Esophagus muscularis mucosa (tissue), 4 donors: ENCODE results near the gene GRAMD4. TPM values are rescaled to one million over a fixed set of nuclear protein-coding genes. Genes with fewer than 3 reads are reported as not detected.
"Not testable (repeated sequence)": the region's sequence is repeated elsewhere in the genome, so short reads cannot be mapped to it uniquely, and the experiment has no call there.

ENCODE experiments used
- DNase-seq: peaks from one replicate; pipeline ENCODE4 v3.0.0-alpha.2; 2017; ENCODE audit errors: extremely low spot score
- H3K27ac ChIP-seq, 4 donors: fragments of 200-600 bp; sonication (generic); replicated peaks in 1 of 4; 1 replicate in 3 of 4; 2 replicates in 1 of 4; pipeline ENCODE4 v1.5.1; 2016 to 2019; ENCODE audit warnings: mild to moderate bottlenecking in 1 of 4
- H3K27me3 ChIP-seq, 4 donors: fragments of 200-600 bp; sonication (generic); one replicate each; pipeline versions ENCODE4 v1.5.1 to v1.6.0; 2016 to 2019
- H3K36me3 ChIP-seq, 4 donors: fragments of 200-600 bp; sonication (generic); one replicate each; pipeline ENCODE4 v1.5.1; 2016 to 2019
- H3K4me1 ChIP-seq, 4 donors: fragments of 200-600 bp; sonication (generic); one replicate each; pipeline ENCODE4 v1.5.1; 2016 to 2019
- H3K4me3 ChIP-seq, 4 donors: fragments of 200-600 bp; sonication (generic); 1 replicate in 2 of 4; 2 replicates in 2 of 4; pipeline ENCODE4 v1.5.1; 2016 to 2019; ENCODE audit warnings: mild to moderate bottlenecking in 4 of 4, moderate library complexity in 1 of 4
- H3K9me3 ChIP-seq, 4 donors: fragments of 200-600 bp; sonication (generic); 1 replicate in 3 of 4; 2 replicates in 1 of 4; pipeline ENCODE4 v1.5.1; 2016 to 2019
- CTCF ChIP-seq, 3 experiments: fragments of 200-600 bp in 2 of 3; fragments of 450-650 bp in 1 of 3; sonication (generic) in 2 of 3; IDR thresholded peaks; one replicate each; pipeline ENCODE4 v1.5.1; 2017 to 2019; ENCODE audit warnings: antibody characterized with exemption in 3 of 3, mild to moderate bottlenecking in 2 of 3, moderate library complexity in 1 of 3
- EP300 ChIP-seq: sonication (generic); formaldehyde crosslinking; IDR thresholded peaks from one replicate; pipeline ENCODE4 v1.6.1; 2017; ENCODE audit warnings: antibody characterized with exemption
- POLR2A ChIP-seq: fragments of 450-650 bp; IDR thresholded peaks from one replicate; pipeline ENCODE4 v1.6.1; 2017; ENCODE audit warnings: antibody characterized with exemption, moderate library complexity, mild to moderate bottlenecking, low read depth
- POLR2AphosphoS5 ChIP-seq, 2 donors: sonication (generic); formaldehyde crosslinking; IDR thresholded peaks; one replicate each; pipeline ENCODE4 v1.6.1; 2017; ENCODE audit warnings: antibody characterized with exemption in 2 of 2
- WGBS: methylation state at CpG from one replicate; pipeline ENCODE4 v1.1.5; 2018; 5-methylcytosine and 5-hydroxymethylcytosine counted together
- intact Hi-C: fragments of 100-400 bp; cut with DNase I; formaldehyde crosslinking; loops from one replicate; pipeline ENCODE4 v1.15.1; 2023
- total RNA-seq, 4 donors: library from RNA; depleted of rRNA; stranded (reverse); fragments of >200 nt; gene quantifications; one replicate each; pipeline versions ENCODE4 v1.1.0 to v1.2.1, GENCODE V29; 2016

Gene GRAMD4
- total RNA-seq, 4 donors from 2014 or later = 20.0 to 126 (median 63.8) TPM

GRCh38 chr22:46641811-46642266, 21.7 kb downstream of the GRAMD4 start:
- intact Hi-C loops = no loop called here
- peaks cover 0 to 3% (median 0%) of the 10 kb centered on the region in 4 donors for H3K36me3 ChIP-seq
- 38% methylated on average over 7 of the region's 7 CpGs for WGBS
- no peaks in the 10 kb centered on the region for H3K27me3 ChIP-seq
- peaks cover 25 to 65% (median 50%) of the 10 kb centered on the region in 4 donors for H3K4me1 ChIP-seq
- H3K9me3 ChIP-seq = no peaks in the 10 kb centered on the region
- H3K27ac ChIP-seq = peak overlapping the region; percentile 32 to 73 (median 42)
- DNase-seq = no peak
- H3K4me3 ChIP-seq = no peak overlapping the region
- TF ChIP-seq EP300 (no peak), POLR2AphosphoS5 (IDR thresholded peaks at IDR 0.05) (no peak), CTCF (IDR thresholded peaks at IDR 0.05) (no peak), POLR2A (no peak)

DNA sequence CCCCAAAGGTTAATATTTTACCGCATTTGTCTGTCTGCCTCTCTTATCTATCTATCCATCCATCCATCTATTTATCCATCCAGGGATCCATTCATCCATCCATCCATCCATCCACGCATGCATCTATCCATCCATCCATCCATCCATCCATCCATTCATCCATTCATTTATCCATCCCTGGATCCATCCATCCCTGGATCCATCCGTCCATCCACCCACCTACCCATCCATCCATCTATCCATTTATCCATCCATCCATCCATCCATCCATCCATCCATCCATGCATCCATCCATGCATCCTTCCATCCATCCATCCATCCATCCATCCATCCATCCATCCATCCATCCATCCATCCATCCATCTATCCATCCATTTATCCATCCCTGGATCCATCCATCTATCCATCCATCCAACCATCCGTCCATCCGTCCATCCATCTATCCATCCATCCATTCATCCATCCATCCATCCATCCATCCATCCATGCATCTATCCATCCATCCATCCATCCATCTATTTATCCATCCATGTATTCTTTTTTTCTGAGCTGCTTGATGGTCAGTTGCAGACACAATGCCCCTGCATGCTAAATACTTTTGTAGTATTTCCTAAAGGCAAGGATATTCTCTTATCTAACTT, 22.8 kb downstream of the GRAMD4 start:
- H3K4me3 ChIP-seq, H3K27me3 ChIP-seq, H3K36me3 ChIP-seq, intact Hi-C loops, H3K9me3 ChIP-seq, DNase-seq: not testable (repeated sequence)
- peaks cover 30 to 76% (median 51%) of the 10 kb centered on the region in 4 donors for H3K4me1 ChIP-seq
- peak overlapping the region in 2 of 4 donors; percentile 32 to 73 for H3K27ac ChIP-seq
- 86% methylated on average over 5 of the region's 5 CpGs for WGBS

- Histone ChIP-seq H3K4me3 (no peak overlapping the region), H3K9me3 (no peaks in the 10 kb centered on the region), H3K36me3 (no peaks in the 10 kb centered on the region), H3K4me1 (peaks cover 46 to 73% (median 58%) of the 10 kb centered on the region in 4 donors), H3K27ac (no peak overlapping the region), H3K27me3 (no peaks in the 10 kb centered on the region)
- DNase-seq = no peak
- no peak for TF ChIP-seq CTCF (IDR thresholded peaks at IDR 0.05)
- no peak for TF ChIP-seq POLR2A
- no peak for TF ChIP-seq POLR2AphosphoS5 (IDR thresholded peaks at IDR 0.05)
- no peak for TF ChIP-seq EP300
- intact Hi-C loops = no loop called here
- 93% methylated on average over 10 of the region's 10 CpGs for WGBS
Measured at GRCh38 chr22:46646531-46647215, 26.5 kb downstream of the GRAMD4 start.

DNA sequence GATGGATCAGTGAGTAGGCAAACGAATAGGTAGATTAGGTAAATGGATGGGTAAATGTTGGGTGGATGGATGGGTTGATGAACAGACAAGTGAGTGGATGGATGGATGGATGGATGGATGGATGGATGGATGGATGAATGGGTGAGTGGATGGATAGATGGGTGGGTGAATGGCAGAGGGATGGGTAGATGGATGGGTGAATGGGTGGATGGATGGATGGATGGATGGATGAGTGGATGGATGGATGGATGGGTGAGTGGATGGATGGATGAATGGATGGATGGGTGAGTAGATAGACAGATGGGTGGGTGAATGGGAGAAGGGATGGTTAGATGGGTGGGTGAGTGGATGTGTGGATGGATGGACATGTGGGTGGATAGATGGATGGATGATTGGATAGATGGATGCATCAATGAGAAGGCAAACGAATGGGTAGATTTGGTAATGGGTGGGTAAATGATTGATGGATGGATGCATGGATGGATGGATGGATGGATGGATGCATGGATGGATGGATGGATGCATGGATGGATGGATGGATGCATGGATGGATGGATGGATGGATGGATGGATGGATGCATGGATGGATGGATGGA, 28.1 kb downstream of the GRAMD4 start:
- H3K4me3 ChIP-seq, H3K27ac ChIP-seq, intact Hi-C loops, H3K9me3 ChIP-seq, DNase-seq, H3K27me3 ChIP-seq, H3K36me3 ChIP-seq: not testable (repeated sequence)
- WGBS = 94% methylated on average over 2 of the region's 2 CpGs
- peaks cover 54 to 77% (median 65%) of the 10 kb centered on the region in 4 donors for H3K4me1 ChIP-seq

DNA sequence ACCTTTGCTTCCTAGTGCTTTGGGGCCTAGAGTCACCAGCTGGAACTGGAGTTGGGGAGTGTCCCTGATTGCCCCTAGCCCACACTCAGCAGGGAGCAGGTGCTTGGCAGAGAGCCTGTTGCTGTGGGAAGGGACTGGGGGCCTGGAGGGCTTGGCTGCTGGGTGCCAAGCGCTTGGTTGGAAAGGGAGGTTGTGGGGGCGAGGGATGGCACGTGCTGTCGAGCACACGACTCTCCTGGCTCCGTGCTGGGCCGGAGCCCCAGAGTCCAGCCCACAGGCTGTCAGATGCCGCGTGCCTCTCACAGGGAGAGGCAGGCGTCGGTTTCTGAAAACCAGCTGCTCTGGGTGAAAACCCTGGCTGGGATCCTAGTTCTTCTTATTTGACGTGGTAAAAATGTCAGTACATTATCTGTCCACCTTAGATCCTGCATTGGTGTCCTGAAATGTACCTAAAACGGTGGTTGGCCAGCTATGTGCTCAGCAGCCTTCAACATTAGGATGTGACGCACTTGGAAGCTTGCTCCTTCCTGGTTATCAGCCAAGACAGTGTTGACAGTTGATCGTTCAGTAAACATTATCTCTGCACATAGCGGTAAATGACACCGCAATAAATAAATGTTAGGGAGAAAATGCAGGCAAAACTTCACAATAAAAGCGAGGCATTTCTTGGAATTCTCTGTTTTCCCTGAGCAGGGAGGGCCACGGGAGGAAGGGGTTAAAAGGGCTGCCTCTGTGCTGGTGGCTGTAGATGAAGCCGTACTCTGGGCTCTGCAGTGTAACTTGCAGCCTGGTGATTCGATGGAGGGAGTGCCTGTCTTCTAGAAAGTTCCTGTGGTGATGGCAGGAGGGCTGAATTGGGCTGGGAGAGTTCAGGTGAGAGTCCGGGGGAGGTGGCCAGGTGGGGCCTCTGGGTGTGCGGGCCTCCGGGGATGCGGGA, 29.2 kb downstream of the GRAMD4 start:
- Histone ChIP-seq H3K4me1 (peaks cover 58 to 82% (median 69%) of the 10 kb centered on the region in 4 donors), H3K36me3 (peaks cover 0 to 3% (median 0%) of the 10 kb centered on the region in 4 donors), H3K9me3 (no peaks in the 10 kb centered on the region), H3K27me3 (no peaks in the 10 kb centered on the region), H3K4me3 (no peak overlapping the region), H3K27ac (peak overlapping the region; percentile 66 to 80 (median 70))
- TF ChIP-seq CTCF (IDR thresholded peaks at IDR 0.05) = no peak
- no peak for TF ChIP-seq POLR2A
- peak; percentile 43 to 70 for TF ChIP-seq POLR2AphosphoS5 (IDR thresholded peaks at IDR 0.05)
- no peak for TF ChIP-seq EP300
- intact Hi-C loops = loop anchor here (10.0 kb wide), 1 partner anchor 85 kb away; no protein-coding TSS in a partner anchor
- WGBS = 35% methylated on average over 13 of the region's 25 CpGs
- DNase-seq = no peak
